Activated naive CD8-positive, alpha-beta T cell treated with anti-CD3 and anti-CD28 coated beads, Interleukin-2, amount 50 U/mL, for 16 hours (primary cell): ENCODE data around the gene FOXC1.

ENCODE experiments used
- DNase-seq: peaks from one replicate; pipeline ENCODE4 v3.0.0-alpha.2; 2020; ENCODE audit warnings: low read depth, low spot score

Gene FOXC1

DNA sequence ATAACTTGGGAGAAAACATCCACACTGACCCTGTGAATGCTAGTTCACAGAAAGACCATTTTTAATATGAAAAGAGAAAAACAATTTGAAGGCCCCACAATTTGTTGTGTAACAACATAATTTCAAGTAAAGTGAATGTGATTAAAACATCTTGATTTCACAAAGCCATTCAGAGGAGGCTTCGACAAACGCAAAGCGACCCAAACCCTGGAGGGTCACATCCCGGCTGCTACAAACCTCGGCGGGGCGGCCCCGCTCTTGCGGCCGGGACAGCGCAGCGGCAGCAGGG lies 14.0 kb downstream of the FOXC1 start:
- DNase-seq = no peak

DNA sequence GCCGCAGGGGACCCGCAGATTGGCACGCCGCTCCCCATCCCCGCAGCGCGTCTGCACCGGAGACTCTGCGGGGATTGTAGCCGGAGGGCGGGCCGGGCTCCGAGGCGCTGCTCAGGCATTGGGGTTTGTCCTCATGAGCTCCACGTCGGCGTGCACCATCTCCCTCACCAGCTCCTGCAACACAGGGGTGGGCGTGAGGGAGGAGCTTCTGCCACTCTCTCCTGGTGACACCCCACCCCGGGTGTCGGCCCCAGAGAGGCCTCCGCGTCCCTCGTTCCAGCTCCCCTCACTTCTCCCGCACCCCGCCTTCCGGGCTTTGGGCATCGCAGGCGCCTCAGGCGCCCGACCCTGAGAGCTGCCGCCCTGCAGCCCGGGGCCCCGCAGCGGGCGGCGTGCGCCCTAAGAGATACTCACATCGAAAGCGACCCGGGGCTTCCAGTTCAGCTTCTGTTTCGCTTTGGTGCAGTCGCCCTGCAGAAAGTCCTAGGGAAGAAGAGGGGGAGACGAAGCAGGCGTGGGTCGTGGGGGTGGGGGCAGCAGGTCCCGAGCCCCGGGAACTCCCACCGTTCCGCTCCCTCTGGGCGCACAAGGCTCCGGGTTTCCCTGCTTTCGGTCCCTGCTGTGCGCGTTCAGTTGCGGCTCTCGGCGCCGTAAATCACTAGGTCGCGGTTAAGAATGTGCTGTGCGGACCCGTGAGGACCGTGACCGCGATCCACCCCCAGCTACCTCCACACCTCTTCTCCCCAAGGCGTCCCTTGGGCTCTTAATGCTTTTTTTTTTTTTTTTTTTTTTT lies 14.5 kb downstream of the FOXC1 start:
- DNase-seq = no peak

DNA sequence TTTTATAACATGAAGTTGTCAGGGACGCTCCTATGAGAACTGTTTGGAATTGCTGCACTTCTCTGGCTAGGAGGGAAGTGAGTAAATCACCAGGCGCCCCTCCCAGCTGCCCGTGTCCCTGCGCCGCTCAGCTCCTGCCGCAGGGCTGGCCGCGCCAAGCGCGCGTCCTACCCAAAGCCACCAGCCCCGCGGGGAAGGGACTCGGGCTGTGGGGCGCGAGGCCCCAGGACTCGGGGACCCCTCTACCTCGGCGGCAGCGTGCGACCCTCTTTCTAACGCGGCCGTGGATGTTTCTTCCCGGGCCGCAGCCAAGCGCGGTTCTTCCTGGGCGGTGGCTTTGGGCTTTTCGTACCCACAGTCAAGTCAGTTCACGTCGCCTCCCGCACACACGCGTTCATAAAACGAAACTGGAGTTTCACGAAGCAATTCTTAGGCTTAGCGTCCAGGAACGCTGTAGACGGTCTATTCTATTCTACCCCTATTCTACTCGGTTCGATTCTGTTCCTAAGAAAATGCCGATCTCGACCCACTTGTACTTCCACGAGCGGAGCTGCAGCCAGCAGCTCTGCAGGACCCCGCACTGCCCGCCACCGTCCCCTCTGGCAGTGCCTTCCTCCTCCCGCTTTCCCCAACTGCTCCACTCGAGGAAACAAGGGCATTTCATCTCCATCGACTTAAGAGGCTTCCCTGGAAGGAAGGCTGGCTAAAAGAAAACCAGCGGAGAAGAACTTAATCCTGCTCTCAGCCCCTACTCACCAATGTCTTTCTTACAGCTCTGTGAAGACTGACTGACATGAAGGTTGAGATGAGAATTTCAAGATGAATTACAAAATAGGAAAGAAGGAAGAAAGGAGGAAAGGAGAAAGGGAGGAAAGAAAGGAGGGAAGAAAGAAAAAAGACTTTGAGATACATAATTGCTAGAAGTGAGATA lies 15.4 kb downstream of the FOXC1 start:
- no peak for DNase-seq

DNA sequence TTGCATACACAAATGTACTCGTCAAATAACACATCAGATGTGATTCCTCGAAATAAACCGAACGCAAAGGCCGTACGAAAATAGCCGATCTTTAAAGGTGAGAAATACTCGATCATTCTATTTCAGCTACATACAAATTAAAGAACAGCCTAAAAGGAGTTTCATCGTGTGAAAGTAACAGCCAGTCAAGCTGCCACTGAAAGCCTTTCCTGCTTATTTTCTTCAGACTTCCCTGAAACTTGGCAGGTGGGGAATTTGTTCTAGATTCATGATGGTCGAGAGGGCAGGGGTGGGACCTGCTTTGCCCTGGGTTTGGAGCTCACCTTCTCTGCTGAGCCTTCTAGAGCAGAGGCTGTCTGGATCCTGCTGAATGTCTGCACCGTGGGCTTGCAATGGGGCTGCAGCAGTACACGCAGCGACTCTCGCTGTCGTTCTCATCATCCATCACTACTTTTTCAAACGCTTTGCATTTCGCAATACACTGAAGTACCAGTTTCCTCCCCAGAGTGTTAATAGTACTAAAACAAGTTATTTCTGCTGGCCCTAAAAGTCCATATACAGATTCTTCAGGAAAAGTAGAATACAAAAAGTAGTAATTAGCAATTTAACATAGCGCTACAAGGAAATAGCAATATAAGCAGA lies 16.2 kb downstream of the FOXC1 start:
- no peak for DNase-seq

DNA sequence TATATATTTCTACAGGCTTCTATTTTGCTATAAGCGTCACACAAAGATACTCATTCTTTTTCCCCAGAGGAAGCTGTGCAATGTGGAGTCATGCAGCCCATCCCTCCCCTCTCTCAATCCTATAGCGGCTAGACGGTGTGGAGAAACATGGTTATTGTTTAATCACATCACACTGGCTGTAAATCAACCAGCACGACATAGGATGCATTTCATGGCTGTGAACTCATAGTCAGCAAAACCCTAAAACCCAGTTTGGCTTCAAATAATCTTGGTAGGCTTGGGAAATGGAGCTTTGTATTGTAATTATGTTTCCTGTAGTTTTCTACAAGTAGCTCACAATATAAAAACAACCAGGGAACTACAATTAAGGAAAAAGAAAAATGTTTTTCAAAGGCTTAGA lies 16.8 kb downstream of the FOXC1 start:
- DNase-seq = no peak

DNA sequence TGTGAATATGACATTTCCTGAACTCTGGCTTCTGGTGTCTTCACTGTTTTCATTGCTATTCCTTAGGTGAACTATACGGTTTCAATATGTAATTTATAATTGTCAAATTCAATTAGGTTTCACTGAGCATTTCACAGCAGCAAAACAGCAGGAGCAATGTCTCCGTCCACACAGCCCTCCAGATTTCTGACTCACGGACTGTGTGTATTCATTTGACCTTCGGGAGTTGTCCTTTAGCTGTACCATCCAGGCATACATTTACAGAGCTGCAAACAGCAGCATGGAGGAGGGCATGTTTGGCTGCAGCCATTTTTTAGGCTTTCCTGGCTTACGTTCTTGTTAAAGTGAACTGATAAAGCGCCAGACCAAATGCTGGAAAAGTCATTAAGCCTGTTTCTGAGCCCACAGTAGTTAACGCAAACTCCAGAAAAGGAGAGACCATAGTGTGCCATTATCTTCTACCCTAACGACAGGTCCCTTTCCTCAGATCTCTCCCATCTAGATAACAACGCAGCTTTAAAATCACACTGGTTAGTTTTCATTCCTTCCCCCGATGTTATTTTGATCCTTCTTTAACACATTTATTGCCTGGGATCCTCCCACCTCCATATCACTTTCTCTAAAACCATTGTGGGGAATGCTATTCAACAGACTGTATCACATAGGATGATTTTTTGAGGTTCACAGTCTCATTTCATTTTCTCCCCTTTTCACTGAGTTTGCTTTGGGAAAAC lies 18.3 kb downstream of the FOXC1 start:
- no peak for DNase-seq

DNA sequence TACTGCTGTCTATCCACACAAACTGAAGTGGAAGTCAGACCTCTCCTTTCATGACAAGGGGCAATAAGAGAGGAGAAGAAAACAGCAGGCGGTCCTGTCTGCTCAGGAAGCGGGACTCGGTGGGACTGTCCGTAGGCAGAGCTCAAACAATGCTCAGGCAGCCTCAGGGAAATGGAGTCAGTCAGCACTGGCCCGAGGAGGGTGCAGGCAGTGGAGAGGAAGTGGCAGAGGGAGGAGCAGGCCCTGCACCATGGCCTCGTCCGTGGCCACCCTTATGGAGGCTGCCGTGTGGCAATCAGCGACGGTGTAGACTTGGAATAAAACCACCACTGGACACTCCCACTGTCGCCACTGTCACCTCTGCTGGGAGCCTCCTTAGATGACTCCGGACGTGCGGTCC lies 19.6 kb downstream of the FOXC1 start:
- DNase-seq = no peak

DNA sequence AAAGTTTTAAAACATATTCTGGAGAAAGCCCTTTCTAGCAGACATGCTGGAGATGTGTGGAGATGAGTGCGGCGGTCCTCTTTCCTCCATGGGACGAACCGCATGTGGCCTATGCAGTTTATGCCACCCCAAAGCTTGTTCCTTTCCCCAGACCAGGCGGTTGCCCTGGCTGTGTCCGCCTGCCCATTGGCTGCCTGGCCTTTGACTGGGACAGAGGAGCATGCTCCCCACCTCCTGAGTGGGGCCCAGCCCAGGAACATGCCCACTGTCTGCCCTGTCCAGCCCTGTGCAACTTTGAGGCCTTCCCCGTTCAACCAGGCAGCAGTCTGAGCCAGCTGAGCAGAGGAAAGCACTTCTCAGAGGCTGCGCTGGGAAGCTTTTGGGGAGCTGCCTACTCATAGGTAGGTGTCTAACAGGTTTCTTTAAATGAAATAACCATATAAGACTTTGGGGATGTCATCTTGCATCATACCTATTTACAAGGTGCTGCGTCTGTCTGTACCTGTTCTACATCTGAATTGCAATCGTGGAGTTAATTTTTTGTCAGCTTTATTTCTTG lies 20.6 kb downstream of the FOXC1 start:
- no peak for DNase-seq

DNA sequence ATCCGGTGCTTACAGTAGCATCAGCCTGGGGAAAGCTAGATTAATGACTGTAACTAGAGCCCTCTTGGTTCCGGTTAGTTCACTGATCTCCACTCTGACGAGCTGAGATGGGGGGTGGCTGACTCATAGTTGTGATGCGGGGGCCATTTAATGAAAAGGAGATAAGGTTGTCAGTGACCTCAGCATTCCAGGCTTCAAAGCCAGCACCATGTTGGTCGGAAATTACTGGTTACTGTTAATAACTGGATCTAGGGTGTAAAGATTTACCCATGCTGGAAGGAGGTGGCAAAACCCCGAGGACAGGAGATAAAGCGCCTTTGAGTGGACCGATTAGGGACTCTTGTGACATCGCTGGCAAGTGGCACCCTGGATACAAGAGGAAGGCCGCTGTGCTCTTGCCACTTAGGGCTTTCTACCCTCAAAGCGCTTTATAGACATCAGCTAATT lies 21.1 kb downstream of the FOXC1 start:
- DNase-seq = no peak

DNA sequence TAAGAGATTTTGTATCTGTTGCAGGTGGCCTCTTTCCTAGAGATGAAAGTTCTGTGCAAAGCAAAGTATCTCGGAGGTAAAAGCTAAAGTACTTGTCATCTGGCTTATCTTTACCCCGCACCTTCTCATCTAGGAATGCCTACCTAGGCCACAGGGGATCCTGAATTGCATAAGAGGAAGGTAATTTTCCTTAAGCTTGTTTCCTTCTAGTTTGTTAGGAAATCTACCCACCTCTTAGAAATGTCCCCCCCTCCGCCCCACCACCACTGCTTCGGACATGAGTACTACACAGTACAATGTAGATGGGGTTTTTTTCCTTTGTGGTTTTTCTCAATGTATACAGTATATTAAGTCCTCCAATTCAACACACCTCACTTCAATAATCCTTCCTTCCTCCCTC lies 21.5 kb downstream of the FOXC1 start:
- no peak for DNase-seq

DNA sequence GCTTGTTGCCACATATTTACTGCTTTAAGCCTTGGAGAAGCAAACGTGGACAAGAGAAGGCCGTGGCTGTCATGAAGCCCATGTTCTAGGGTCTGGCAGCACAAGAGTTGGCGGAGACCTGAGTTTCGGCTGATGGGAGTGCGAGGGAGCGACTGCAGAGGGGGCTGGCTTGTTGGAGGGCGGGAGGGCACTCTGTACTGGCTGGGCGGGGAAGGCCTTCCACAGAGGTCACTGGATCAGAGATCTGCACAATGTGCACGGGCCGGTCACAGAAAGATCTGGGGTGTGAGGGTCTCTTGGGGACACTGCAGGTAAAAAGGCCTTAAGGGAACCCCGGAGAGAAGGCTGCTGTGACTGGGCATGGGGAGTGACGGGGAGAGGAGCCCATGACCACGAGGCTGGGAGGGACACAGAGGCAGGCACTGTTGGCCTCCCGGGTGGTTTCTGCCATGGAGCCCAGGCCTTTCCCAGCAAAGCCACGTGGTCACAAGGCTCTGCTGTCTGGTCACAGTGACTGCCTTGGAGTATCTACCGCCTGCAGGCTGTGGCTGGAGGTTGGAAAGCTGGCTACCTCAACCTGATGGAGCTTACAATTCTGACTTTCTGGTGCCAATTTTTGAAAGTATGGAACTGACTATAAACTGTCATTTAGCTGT lies 23.8 kb downstream of the FOXC1 start:
- DNase-seq = no peak

DNA sequence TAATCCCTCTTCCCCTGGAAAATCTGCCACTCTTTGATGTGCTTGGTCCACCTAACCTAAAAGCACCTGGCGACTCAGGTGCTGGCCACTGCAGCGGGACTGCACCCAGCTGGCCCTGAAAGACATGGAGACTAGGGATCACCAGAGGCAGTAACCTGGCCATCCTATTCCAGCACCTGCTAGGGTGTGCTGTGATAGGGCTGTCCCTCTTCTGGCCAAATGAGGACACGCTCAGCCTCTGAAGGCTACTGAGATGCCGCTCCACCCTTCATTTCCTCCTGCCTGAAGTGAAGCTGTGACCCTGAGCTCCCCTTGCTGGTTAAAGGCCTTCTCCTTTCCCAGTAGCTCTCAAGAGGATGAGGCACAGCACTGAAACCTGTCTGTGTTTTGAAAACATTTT lies 24.4 kb downstream of the FOXC1 start:
- no peak for DNase-seq

DNA sequence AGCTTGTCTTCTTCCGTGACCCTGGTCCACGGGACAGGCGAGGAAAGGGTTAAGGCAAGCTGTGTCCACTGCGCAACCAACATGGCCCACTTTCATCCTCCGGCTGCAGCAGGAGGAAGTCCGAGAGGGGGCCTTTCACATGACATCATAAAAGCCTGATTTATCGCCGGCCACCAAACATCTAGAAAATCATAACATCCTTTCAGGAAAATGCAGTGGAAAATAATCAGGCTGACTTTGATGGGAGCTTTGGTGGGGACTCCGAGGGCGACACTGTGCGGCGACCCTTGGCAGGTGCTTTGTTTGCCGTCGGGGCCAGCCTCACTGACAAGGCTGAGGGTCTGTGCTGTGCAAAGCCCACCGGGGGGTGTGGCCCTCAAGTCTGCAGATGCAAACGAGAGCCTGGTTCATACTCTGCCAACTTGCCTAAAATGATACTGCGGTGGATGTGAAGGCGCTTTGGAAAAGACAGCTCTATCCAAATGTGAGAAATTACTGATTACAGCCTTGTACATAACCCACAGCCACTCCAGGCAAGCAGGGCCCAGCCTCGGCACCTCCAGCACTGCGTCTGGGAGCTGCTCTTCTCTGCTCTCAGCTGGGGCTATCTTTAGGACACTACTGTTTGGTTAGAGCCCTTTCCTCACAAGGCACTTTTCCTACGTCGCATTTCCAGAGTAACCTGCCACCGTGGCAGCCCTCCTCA lies 25.7 kb downstream of the FOXC1 start:
- no peak for DNase-seq

DNA sequence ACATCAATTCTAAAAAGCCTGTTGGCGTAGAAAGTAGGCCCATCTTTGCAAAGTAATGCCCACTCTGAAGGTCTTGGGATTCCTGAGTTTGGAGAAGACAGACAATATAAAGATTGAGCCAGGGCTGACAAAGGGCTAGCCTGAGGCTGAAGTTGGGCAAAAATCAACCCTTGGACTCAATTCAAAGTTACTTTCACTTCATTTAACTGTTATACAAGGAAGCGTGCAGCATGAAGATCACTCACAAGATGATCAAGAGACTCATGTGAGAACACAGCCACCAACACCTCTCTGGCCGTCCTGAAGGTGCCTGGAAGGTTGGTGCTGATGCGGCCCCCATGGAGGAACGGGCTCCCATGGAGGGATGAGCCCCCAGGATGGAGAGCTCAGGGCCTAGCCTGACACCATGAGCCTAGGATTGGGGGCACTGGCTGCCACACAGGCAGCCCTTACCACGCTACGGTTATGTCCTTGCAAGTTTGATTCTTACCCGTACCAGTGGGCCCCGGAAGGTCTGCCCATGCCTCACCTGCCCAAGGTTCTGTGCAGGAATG lies 26.6 kb downstream of the FOXC1 start:
- DNase-seq = no peak

DNA sequence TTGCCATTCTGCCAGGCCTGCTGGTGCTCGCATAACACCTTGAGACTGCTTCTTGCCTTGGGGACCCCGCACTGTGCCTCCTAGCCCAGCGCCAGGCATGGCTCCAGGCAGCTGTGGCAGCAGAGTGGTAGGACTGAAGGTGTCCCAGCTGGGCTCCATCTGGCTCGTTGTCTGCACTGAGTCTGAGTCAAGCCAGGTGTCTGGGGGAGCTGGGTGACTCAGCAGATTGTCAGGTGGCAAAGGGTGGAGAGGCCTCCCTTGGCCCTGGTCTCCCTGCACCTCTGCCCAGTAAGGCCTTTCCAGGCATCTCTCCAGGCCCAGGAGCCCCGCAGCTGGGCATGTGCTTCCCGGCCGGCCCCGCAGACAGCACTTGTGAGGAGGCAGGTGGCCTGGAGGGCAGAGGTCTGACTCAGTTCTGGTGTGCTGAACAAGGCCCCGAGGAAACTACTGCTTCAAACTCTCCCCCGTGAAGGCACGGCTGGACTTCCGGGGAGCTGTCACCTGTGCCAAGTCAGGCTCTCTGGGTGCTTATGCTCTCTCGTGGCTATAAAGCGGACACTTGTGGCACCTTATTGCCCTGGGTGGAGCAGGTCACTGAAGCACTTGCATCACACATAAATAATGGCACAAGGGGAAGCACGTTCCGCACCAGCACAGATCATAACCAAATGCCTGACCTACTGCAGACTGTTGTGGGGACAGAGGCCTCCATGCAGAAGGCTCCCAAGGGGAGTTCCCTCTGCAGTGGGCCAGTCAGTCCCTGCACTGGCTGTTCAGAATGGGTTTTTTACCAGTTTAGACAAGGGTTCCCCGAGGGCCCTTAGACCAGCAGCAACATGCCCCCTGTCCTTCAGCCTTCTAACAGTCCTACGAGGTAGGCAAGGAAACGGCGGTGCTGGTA lies 27.5 kb downstream of the FOXC1 start:
- no peak for DNase-seq

DNA sequence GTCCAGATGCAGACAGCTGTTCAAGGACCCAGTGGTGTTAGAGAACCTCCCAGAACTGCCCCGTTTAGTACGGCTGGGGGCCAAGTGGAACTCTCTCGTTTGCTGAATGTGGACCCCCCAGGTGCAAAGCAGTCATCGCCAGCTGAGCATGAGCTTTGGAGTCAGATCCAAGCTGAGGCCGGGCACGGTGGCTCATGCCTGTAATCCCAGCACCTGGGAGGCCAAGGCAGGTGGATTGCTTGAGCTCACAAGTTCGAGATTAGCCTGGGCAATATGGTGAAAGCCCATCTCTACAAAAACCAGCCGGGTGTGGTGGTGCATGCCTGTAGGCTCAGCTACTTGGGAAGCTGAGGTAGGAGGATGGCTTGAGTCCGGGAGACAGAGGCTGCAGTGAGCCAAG lies 29.7 kb downstream of the FOXC1 start:
- DNase-seq = no peak

DNA sequence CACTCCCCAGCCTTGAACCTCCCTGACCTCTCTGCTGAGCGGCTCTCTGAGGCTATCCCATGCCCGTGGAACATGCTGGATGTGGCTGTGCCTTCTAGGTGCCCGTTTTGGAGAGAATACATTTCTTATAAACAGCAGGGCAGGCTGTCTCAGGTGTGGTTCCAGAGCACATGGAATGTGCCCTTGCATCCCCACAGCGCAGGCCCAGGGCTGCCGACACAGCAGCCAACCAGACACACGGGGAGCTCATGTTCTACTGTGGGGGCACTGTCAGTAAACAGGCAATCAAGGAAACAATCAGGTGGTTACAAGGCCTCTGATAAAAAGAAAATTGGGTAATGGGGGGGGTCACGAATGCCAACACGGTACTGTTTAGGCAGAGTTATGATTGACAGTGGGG lies 30.8 kb downstream of the FOXC1 start:
- no peak for DNase-seq

DNA sequence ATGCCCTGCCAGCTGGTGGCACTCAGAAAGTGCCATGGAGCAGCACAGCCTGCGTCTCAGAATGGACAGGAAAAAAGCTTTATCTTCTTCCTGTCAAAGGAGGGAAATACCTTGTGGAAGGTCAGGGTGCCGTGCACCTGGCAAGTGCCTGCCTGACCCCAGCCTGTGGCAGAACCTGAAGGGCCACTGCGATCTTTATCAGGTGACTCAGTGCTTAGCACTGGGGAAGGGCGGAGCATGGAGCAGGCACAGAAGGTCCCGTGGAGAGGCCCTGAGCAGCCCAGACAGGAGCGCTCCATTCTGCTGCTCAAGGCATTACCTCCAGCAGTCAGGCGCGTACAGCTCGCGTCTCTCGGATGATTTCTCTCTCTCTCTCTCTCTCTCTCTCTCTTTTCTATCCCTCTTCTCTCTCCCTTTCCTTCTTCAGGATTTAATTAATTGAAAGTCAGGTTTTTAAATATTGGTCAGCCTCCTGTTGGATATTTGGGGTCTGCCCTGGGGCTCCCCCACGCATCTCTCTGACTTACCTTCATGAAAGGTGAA lies 31.7 kb downstream of the FOXC1 start:
- DNase-seq = no peak

DNA sequence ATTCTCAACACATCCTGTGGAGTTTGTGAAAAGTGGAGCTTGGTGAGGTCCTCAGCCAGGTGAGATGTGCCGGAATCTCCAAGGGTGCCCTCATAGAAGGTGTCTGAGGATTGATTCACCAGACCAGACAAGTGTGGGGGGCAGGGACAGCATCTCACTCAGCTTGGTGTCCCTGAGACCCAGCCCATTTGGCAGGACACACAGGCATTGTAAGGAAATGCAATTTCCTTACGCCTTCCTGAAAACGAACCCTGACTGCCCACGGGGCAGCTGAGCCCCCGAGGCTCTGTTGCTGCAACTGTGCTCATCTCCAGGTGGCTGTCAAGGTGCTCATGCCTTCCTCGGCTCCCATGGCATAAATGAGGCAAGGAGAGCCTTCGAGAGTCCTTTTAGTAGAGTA lies 33.4 kb downstream of the FOXC1 start:
- DNase-seq = no peak
